HepG2 (cell line): ENCODE measurements around the gene ZMYND8. TPM values are rescaled to one million over a fixed set of nuclear protein-coding genes. Genes with fewer than 3 reads are reported as not detected.

Experiments
- ATF4 ChIP-seq, 2 experiments: fragments of 450-650 bp in 1 of 2; sonication (generic) in 1 of 2; formaldehyde crosslinking; IDR thresholded peaks; 2 replicates each; pipeline versions ENCODE4 v1.5.0 to v1.8.0; 2020 to 2022; ENCODE audit warnings: mild to moderate bottlenecking in 1 of 2, missing genetic modification reagents in 1 of 2
- HMG20B ChIP-seq: conservative IDR thresholded peaks from 2 replicates; pipeline ENCODE4 v1.6.1; 2016; ENCODE audit warnings: missing genetic modification reagents, missing compliant biosample characterization
- HMGXB4 ChIP-seq, 2 experiments: sonication (generic) in 1 of 2; formaldehyde crosslinking in 1 of 2; IDR thresholded peaks; 2 replicates each; pipeline versions ENCODE4 v1.4.0 to v1.6.1; 2018 to 2020; ENCODE audit warnings: missing genetic modification reagents in 2 of 2, borderline replicate concordance in 1 of 2, low read depth in 1 of 2, mild to moderate bottlenecking in 1 of 2, missing biosample characterization in 1 of 2
- KDM5A ChIP-seq: fragments of 200-600 bp; sonication (generic); IDR thresholded peaks from 2 replicates; pipeline ENCODE4 v1.7.0; 2018; ENCODE audit warnings: antibody characterized with exemption, mild to moderate bottlenecking, low read length, borderline replicate concordance
- LBX2 ChIP-seq: sonication (generic); formaldehyde crosslinking; IDR thresholded peaks from 2 replicates; pipeline ENCODE4 v1.5.0; 2020; ENCODE audit warnings: missing genetic modification reagents, mild to moderate bottlenecking, borderline replicate concordance
- MATR3 ChIP-seq: sonication (generic); formaldehyde crosslinking; IDR thresholded peaks from 2 replicates; pipeline ENCODE4 v1.4.0; 2020; ENCODE audit warnings: missing genetic modification reagents
- MED13 ChIP-seq: sonication (generic); formaldehyde crosslinking; IDR thresholded peaks from 2 replicates; pipeline ENCODE4 v1.5.0; 2020; ENCODE audit warnings: missing genetic modification reagents
- PRDM10 ChIP-seq: sonication (generic); formaldehyde crosslinking; IDR thresholded peaks from 2 replicates; pipeline ENCODE4 v1.4.0; 2020; ENCODE audit warnings: low read depth, missing genetic modification reagents
- TOE1 ChIP-seq: sonication (generic); formaldehyde crosslinking; IDR thresholded peaks from 2 replicates; pipeline ENCODE4 v1.4.0; 2020; ENCODE audit warnings: mild to moderate bottlenecking, missing genetic modification reagents
- ZFYVE20 ChIP-seq: sonication (generic); formaldehyde crosslinking; IDR thresholded peaks from 2 replicates; pipeline ENCODE4 v1.8.0; 2023; ENCODE audit warnings: low read depth, mild to moderate bottlenecking, moderate library complexity, missing genetic modification reagents, borderline replicate concordance
- ZNF143 ChIP-seq: sonication (generic); formaldehyde crosslinking; IDR thresholded peaks from 2 replicates; pipeline ENCODE4 v1.4.0; 2020; ENCODE audit warnings: missing genetic modification reagents
- ZNF337 ChIP-seq: sonication (generic); formaldehyde crosslinking; IDR thresholded peaks from 2 replicates; pipeline ENCODE4 v1.5.1; 2020; ENCODE audit warnings: missing genetic modification reagents, low read depth, mild to moderate bottlenecking, borderline replicate concordance
- ZNF543 ChIP-seq: sonication (generic); formaldehyde crosslinking; IDR thresholded peaks from 2 replicates; pipeline ENCODE4 v1.4.0; 2020; ENCODE audit warnings: mild to moderate bottlenecking, missing genetic modification reagents
- ZNF572 ChIP-seq: sonication (generic); formaldehyde crosslinking; IDR thresholded peaks from 2 replicates; pipeline ENCODE4 v1.5.1; 2020; ENCODE audit warnings: mild to moderate bottlenecking, missing genetic modification reagents
- ZNF704 ChIP-seq: sonication (generic); formaldehyde crosslinking; IDR thresholded peaks from 2 replicates; pipeline ENCODE4 v1.8.1; 2023; ENCODE audit warnings: mild to moderate bottlenecking, inconsistent platforms, moderate library complexity, missing genetic modification reagents, borderline replicate concordance
- ZNF724P ChIP-seq: sonication (generic); formaldehyde crosslinking; IDR thresholded peaks from 2 replicates; pipeline ENCODE4 v1.8.0; 2022; ENCODE audit warnings: missing genetic modification reagents, borderline replicate concordance
- ZNF775 ChIP-seq: sonication (generic); formaldehyde crosslinking; IDR thresholded peaks from 2 replicates; pipeline ENCODE4 v1.4.0; 2020; ENCODE audit warnings: missing genetic modification reagents, mild to moderate bottlenecking, moderate library complexity, borderline replicate concordance
- ZNF83 ChIP-seq: sonication (generic); formaldehyde crosslinking; IDR thresholded peaks from 2 replicates; pipeline ENCODE4 v1.4.0; 2020; ENCODE audit warnings: missing genetic modification reagents, mild to moderate bottlenecking, borderline replicate concordance
- polyA plus RNA-seq, 8 experiments: library from polyadenylated mRNA; depleted of rRNA in 3 of 8; stranded (reverse) in 7 of 8; unstranded in 1 of 8; fragments of >200 nt; fragmentation: Illumina TruSeq in 4 of 8; extraction: Trizol in 4 of 8; gene quantifications; 2 replicates each; pipeline versions ENCODE4 v1.2.1 to v1.2.3, GENCODE V29; 2011 to 2016; ENCODE audit warnings: low read depth in 4 of 8, missing spikeins in 1 of 8, mixed read lengths in 1 of 8; ENCODE audit not compliant: insufficient read depth in 1 of 8
- total RNA-seq, 5 experiments: library from RNA; depleted of rRNA; stranded (reverse); fragments of >200 nt; fragmentation: Illumina TruSeq; extraction: Trizol; gene quantifications; 2 replicates each; pipeline ENCODE4 v1.2.3, GENCODE V29; 2016; ENCODE audit warnings: low read depth in 1 of 5

Gene ZMYND8
- total and polyA plus RNA-seq, 2 of the 13 experiments (the other 11 are each of a cell fraction or from before 2014, with no cell fraction given), result 53.9 to 84.7 TPM

GRCh38 chr20:47233333-47234188 lies 122.9 kb downstream of the ZMYND8 start (continued):
- no peak for TF ChIP-seq ATF4 (CRISPR knock-in tag; IDR thresholded peaks at IDR 0.05)
- no peak for TF ChIP-seq MATR3 (CRISPR knock-in tag)
- TF ChIP-seq TOE1 (CRISPR knock-in tag), result no peak
- peak; percentile 55 for TF ChIP-seq ZNF143 (CRISPR knock-in tag)
- peak; percentile 76; the same call in 1 of the 2 replicates for TF ChIP-seq MED13 (CRISPR knock-in tag)
- TF ChIP-seq ZNF543 (CRISPR knock-in tag), result no peak
- no peak for TF ChIP-seq LBX2 (CRISPR knock-in tag)
- 0 out of 2 replicates have a peak, but pooled peaks have one; percentile 60 for TF ChIP-seq ZNF572 (CRISPR knock-in tag)
- no peak for TF ChIP-seq ZNF775 (CRISPR knock-in tag)
- TF ChIP-seq ZNF724P, result 0 out of 2 replicates have a peak, but pooled peaks have one; percentile 70
- peak; percentile 18 to 46; a peak in 1 of 4 replicates for TF ChIP-seq HMGXB4 (CRISPR knock-in tag; IDR thresholded peaks at IDR 0.05; ENCODE audit: borderline replicate concordance in 1 of 2, low read depth in 1 of 2)
- peak; percentile 66; the same call in 1 of the 2 replicates for TF ChIP-seq PRDM10 (CRISPR knock-in tag)
- peak; percentile 87 for TF ChIP-seq HMG20B (CRISPR knock-in tag)
- TF ChIP-seq ZNF83 (CRISPR knock-in tag), result no peak
- peak; percentile 89; the same call in 1 of the 2 replicates for TF ChIP-seq ZNF337 (CRISPR knock-in tag)
- TF ChIP-seq ZFYVE20, result no peak
- TF ChIP-seq ZNF704 (CRISPR knock-in tag), result no peak
- no peak for TF ChIP-seq KDM5A
